H9 (cell line): Measurements from ENCODE around the gene TRERF1. TPM values are rescaled to one million over a fixed set of nuclear protein-coding genes. Genes with fewer than 3 reads are reported as not detected.

Experiments used
- DNase-seq: peaks from one replicate; pipeline ENCODE4 v3.0.0-alpha.2; 2017
- H2AFZ ChIP-seq: one replicate; pipeline ENCODE4 v1.6.1; 2013; ENCODE audit warnings: mild to moderate bottlenecking, low read length, control low read depth, moderate library complexity
- H2AK5ac ChIP-seq: 2 replicates; pipeline ENCODE4 v1.6.1; 2013; ENCODE audit warnings: low read length, control low read depth, mixed read lengths; ENCODE audit not compliant: insufficient read length
- H2BK120ac ChIP-seq: one replicate; pipeline ENCODE4 v1.6.1; 2013; ENCODE audit warnings: low read depth, mild to moderate bottlenecking, low read length, control low read depth, inconsistent platforms; ENCODE audit not compliant: poor library complexity, severe bottlenecking
- H2BK12ac ChIP-seq: 2 replicates; pipeline ENCODE4 v1.6.1; 2013; ENCODE audit warnings: low read length, control low read depth, mixed read lengths, low read depth; ENCODE audit not compliant: insufficient read length
- H2BK15ac ChIP-seq: 2 replicates; pipeline ENCODE4 v1.6.1; 2013; ENCODE audit warnings: low read depth, low read length, control low read depth
- H2BK20ac ChIP-seq: one replicate; pipeline ENCODE4 v1.6.1; 2013; ENCODE audit warnings: low read depth, mild to moderate bottlenecking, low read length, control low read depth, inconsistent platforms; ENCODE audit not compliant: poor library complexity, severe bottlenecking
- H2BK5ac ChIP-seq: 2 replicates; pipeline ENCODE4 v1.6.1; 2013; ENCODE audit warnings: low read length, control low read depth, mixed read lengths; ENCODE audit not compliant: insufficient read length
- H3K14ac ChIP-seq: 2 replicates; pipeline ENCODE4 v1.6.1; 2013; ENCODE audit warnings: low read length, control low read depth; ENCODE audit not compliant: insufficient read depth
- H3K18ac ChIP-seq: 2 replicates; pipeline ENCODE4 v1.6.1; 2013; ENCODE audit warnings: low read depth, mild to moderate bottlenecking, mixed read lengths, low read length, control low read depth; ENCODE audit not compliant: insufficient read length
- H3K23ac ChIP-seq: 2 replicates; pipeline ENCODE4 v1.6.1; 2013; ENCODE audit warnings: low read length, control low read depth, mixed read lengths, low read depth; ENCODE audit not compliant: insufficient read length
- H3K23me2 ChIP-seq: 2 replicates; pipeline ENCODE4 v1.6.1; 2013; ENCODE audit warnings: low read depth, mild to moderate bottlenecking, mixed read lengths, low read length, control low read depth; ENCODE audit not compliant: insufficient read length, poor library complexity, severe bottlenecking
- H3K27ac ChIP-seq: 2 replicates; pipeline ENCODE4 v1.5.1; 2013; ENCODE audit warnings: low read length, control low read depth, mixed read lengths, low read depth; ENCODE audit not compliant: insufficient read length
- H3K27me3 ChIP-seq: 2 replicates; pipeline ENCODE4 v1.6.1; 2013; ENCODE audit warnings: low read length, control low read depth, inconsistent platforms; ENCODE audit not compliant: insufficient read depth
- H3K4ac ChIP-seq: 2 replicates; pipeline ENCODE4 v1.6.1; 2013; ENCODE audit warnings: low read depth, mild to moderate bottlenecking, control low read depth, inconsistent platforms, low read length, moderate library complexity
- H3K4me1 ChIP-seq: 2 replicates; pipeline ENCODE4 v1.6.1; 2013; ENCODE audit warnings: low read length, control low read depth, inconsistent platforms; ENCODE audit not compliant: insufficient read depth
- H3K4me2 ChIP-seq: 2 replicates; pipeline ENCODE4 v1.6.1; 2013; ENCODE audit warnings: low read length, control low read depth, mixed read lengths; ENCODE audit not compliant: insufficient read length, insufficient read depth
- H3K56ac ChIP-seq: 2 replicates; pipeline ENCODE4 v1.6.1; 2013; ENCODE audit warnings: low read depth, mild to moderate bottlenecking, mixed read lengths, low read length, control low read depth; ENCODE audit not compliant: insufficient read length
- H3K79me1 ChIP-seq: 2 replicates; pipeline ENCODE4 v1.6.1; 2013; ENCODE audit warnings: low read depth, mild to moderate bottlenecking, moderate library complexity, low read length, control low read depth, inconsistent platforms; ENCODE audit not compliant: insufficient read depth, poor library complexity, severe bottlenecking
- H3K79me2 ChIP-seq: 2 replicates; pipeline ENCODE4 v1.6.1; 2013; ENCODE audit warnings: low read length, control low read depth, inconsistent platforms; ENCODE audit not compliant: insufficient read depth
- H3K9ac ChIP-seq: 2 replicates; pipeline ENCODE4 v1.6.1; 2013; ENCODE audit warnings: low read length, control low read depth, mixed read lengths; ENCODE audit not compliant: insufficient read length; ENCODE audit errors: extremely low read depth
- H3K9me3 ChIP-seq: one replicate; pipeline ENCODE4 v1.6.1; 2013; ENCODE audit warnings: low read depth, low read length, inconsistent platforms; ENCODE audit not compliant: control insufficient read depth
- H3T11ph ChIP-seq: one replicate; pipeline ENCODE4 v1.6.1; 2013; ENCODE audit warnings: mild to moderate bottlenecking, low read length, control low read depth, inconsistent platforms
- H4K20me1 ChIP-seq: one replicate; pipeline ENCODE4 v1.6.1; 2013; ENCODE audit not compliant: control insufficient read depth, insufficient read length, insufficient read depth
- H4K5ac ChIP-seq: 2 replicates; pipeline ENCODE4 v1.6.1; 2013; ENCODE audit warnings: low read depth, mild to moderate bottlenecking, mixed read lengths, low read length, control low read depth; ENCODE audit not compliant: insufficient read length
- H4K8ac ChIP-seq: replicated peaks from 2 replicates; pipeline ENCODE4 v1.6.1; 2013; ENCODE audit warnings: low read length, control low read depth, mixed read lengths, low read depth; ENCODE audit not compliant: insufficient read length
- H4K91ac ChIP-seq: 2 replicates; pipeline ENCODE4 v1.6.1; 2013; ENCODE audit warnings: low read depth, mild to moderate bottlenecking, moderate library complexity, mixed read lengths, low read length, control low read depth; ENCODE audit not compliant: insufficient read length
- H3K27ac Mint-ChIP-seq, 3 experiments: 2 replicates in 2 of 3; 3 replicates in 1 of 3; pipeline ENCODE4 v1.8.0; 2020 to 2021; ENCODE audit warnings: mixed read lengths in 3 of 3, mild to moderate bottlenecking in 1 of 3, moderate library complexity in 1 of 3
- H3K27me3 Mint-ChIP-seq: 2 replicates; pipeline ENCODE4 v1.8.0; 2021; ENCODE audit warnings: low read depth, mild to moderate bottlenecking, moderate library complexity, mixed read lengths
- H3K36me3 Mint-ChIP-seq, 3 experiments: 2 replicates in 2 of 3; 3 replicates in 1 of 3; pipeline ENCODE4 v1.8.0; 2020 to 2021; ENCODE audit warnings: low read depth in 3 of 3, mixed read lengths in 3 of 3; ENCODE audit not compliant: insufficient read depth in 1 of 3
- H3K4me1 Mint-ChIP-seq, 2 experiments: 2 replicates each; pipeline ENCODE4 v1.8.0; 2020; ENCODE audit warnings: mixed read lengths in 2 of 2
- H3K4me3 Mint-ChIP-seq, 2 experiments: 2 replicates in 1 of 2; 3 replicates in 1 of 2; pipeline ENCODE4 v1.8.0; 2020 to 2021; ENCODE audit warnings: mild to moderate bottlenecking in 2 of 2, mixed read lengths in 2 of 2, moderate library complexity in 1 of 2
- H3K9me3 Mint-ChIP-seq, 2 experiments: 2 replicates in 1 of 2; 3 replicates in 1 of 2; pipeline ENCODE4 v1.8.0; 2020; ENCODE audit warnings: mild to moderate bottlenecking in 2 of 2, mixed read lengths in 2 of 2, moderate library complexity in 1 of 2
- WGBS: extraction: QIAGEN DNeasy Blood & Tissue Kit; methylation state at CpG from one replicate; pipeline ENCODE4 v1.1.7; 2013; ENCODE audit warnings: missing lambda C conversion rate, low lambda C conversion rate, mixed read lengths; ENCODE audit not compliant: insufficient read length; ENCODE audit errors: extremely low coverage; 5-methylcytosine and 5-hydroxymethylcytosine counted together
- total RNA-seq: library from RNA; stranded (reverse); gene quantifications from 2 replicates; pipeline ENCODE4 v1.2.1, GENCODE V29; 2021
- TF ChIP-seq, protein P1 (sequence below): fragments of 200-600 bp; sonication (generic); conservative IDR thresholded peaks from 3 replicates; pipeline ENCODE4 v1.8.0; 2021; ENCODE audit warnings: antibody characterized with exemption, mild to moderate bottlenecking

Gene TRERF1
- total RNA-seq, 1 experiment from 2014 or later = 19.7 TPM

DNA sequence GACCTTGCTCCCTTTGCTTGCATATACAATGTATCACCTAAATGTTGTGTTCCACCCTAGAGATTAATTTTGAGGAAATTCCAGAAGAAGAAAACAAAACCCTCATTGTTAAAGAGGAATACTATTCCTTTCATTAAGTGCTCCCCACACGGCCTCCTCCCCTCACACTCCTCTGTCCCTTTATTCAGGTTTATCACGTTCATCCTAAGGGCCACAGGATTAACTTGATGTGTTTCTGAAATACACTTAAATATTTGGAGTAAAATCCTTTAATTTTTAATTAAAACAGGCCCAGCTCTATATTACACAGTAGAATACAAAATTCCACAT, 144.6 kb downstream of the TRERF1 start:
- TF ChIP-seq, protein P1, sequence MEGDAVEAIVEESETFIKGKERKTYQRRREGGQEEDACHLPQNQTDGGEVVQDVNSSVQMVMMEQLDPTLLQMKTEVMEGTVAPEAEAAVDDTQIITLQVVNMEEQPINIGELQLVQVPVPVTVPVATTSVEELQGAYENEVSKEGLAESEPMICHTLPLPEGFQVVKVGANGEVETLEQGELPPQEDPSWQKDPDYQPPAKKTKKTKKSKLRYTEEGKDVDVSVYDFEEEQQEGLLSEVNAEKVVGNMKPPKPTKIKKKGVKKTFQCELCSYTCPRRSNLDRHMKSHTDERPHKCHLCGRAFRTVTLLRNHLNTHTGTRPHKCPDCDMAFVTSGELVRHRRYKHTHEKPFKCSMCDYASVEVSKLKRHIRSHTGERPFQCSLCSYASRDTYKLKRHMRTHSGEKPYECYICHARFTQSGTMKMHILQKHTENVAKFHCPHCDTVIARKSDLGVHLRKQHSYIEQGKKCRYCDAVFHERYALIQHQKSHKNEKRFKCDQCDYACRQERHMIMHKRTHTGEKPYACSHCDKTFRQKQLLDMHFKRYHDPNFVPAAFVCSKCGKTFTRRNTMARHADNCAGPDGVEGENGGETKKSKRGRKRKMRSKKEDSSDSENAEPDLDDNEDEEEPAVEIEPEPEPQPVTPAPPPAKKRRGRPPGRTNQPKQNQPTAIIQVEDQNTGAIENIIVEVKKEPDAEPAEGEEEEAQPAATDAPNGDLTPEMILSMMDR = no peak
- Histone ChIP-seq H4K5ac (no peak overlapping the region), H3K9ac (no peak overlapping the region), H3K18ac (no peak overlapping the region), H3K23me2 (no peaks in the 10 kb centered on the region), H2BK5ac (no peak overlapping the region), H2AFZ (no peak overlapping the region), H3K4me2 (no peak overlapping the region), H3K9me3 (no peaks in the 10 kb centered on the region), H3K4me1 (0 out of 2 replicates have a peak, but pooled peaks cover 2% of the 10 kb centered on the region), H4K8ac (no peak overlapping the region), H3K79me2 (peaks cover 2% of the 10 kb centered on the region; the same call in 1 of the 2 replicates), H3K79me1 (no peaks in the 10 kb centered on the region), H2AK5ac (no peak overlapping the region), H3K4ac (no peak overlapping the region), H2BK15ac (no peak overlapping the region), H4K91ac (no peak overlapping the region), H3K23ac (no peak overlapping the region), H2BK120ac (no peak overlapping the region), H3K27me3 (no peaks in the 10 kb centered on the region), H3K56ac (no peak overlapping the region), H4K20me1 (peaks cover 2% of the 10 kb centered on the region), H3K14ac (no peak overlapping the region), H2BK12ac (no peak overlapping the region), H2BK20ac (no peak overlapping the region), H3T11ph (no peak overlapping the region), H3K27ac (no peak overlapping the region)
- Mint-ChIP-seq H3K4me3 (no peak overlapping the region), H3K36me3 (peaks cover 2 to 4% (median 3%) of the 10 kb centered on the region in 3 experiments; a peak in 4 of 7 replicates), H3K9me3 (no peaks in the 10 kb centered on the region), H3K27me3 (no peaks in the 10 kb centered on the region), H3K27ac (no peak overlapping the region), H3K4me1 (peaks cover 23 to 36% of the 10 kb centered on the region in 2 experiments)
- WGBS = no CpG with 5 or more reads among the region's 2 CpGs
- no peak for DNase-seq
